ENCODE data around the gene MYF6.

Gene MYF6

DNA sequence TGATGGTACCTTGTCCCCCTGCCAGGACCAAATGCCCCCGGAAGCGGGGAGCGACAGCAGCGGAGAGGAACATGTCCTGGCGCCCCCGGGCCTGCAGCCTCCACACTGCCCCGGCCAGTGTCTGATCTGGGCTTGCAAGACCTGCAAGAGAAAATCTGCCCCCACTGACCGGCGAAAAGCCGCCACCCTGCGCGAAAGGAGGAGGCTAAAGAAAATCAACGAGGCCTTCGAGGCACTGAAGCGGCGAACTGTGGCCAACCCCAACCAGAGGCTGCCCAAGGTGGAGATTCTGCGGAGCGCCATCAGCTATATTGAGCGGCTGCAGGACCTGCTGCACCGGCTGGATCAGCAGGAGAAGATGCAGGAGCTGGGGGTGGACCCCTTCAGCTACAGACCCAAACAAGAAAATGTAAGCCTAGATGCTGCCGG lies 410 bp downstream of the MYF6 start:
- no peak for FAIRE-seq

DNA sequence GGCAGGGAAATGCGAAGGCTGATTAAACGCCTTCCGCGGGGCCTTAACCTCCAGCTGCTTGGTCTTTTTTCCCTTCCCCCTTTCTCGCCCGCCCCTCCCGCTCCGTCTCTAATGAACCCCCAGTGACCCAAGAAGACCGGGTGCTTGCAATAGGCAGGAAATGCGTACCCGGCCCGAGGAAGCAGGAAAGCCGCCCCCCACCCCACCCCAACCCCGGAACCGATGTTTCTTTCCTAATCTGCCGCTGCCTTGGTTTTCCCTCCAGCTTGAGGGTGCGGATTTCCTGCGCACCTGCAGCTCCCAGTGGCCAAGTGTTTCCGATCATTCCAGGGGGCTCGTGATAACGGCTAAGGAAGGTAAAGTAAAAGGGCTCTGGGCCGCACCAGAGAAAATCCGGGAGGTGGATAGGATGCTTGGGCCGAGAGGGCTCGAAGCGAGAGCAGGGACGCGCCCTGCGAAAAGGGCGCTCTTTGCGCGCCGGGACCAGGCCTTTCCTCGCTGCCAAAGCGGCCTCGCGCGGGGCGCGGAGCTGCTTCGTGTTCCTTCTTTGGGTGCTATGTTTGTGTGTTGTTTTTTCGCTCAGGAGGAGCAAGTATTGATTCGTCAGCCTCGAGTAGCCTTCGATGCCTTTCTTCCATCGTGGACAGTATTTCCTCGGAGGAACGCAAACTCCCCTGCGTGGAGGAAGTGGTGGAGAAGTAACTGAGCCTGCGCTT lies 983 bp downstream of the MYF6 start:
- FAIRE-seq, result no peak

DNA sequence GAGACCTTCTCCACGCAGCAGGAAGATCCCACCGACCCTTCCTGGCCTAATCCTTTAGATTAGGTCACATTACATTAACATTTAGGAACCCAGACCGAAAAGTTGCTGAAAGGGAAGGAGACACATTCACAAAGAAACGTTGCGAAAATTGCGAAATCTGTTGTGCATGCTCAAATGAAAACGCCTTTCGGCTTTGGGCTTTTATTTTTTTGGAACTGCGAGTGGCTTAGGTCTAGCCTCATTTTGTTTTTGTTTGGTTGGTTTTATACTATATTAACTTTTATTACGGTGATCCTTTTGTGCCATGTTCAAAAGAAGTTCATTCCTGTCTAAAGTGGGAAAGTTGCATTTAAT lies 1.5 kb downstream of the MYF6 start:
- no peak for FAIRE-seq

DNA sequence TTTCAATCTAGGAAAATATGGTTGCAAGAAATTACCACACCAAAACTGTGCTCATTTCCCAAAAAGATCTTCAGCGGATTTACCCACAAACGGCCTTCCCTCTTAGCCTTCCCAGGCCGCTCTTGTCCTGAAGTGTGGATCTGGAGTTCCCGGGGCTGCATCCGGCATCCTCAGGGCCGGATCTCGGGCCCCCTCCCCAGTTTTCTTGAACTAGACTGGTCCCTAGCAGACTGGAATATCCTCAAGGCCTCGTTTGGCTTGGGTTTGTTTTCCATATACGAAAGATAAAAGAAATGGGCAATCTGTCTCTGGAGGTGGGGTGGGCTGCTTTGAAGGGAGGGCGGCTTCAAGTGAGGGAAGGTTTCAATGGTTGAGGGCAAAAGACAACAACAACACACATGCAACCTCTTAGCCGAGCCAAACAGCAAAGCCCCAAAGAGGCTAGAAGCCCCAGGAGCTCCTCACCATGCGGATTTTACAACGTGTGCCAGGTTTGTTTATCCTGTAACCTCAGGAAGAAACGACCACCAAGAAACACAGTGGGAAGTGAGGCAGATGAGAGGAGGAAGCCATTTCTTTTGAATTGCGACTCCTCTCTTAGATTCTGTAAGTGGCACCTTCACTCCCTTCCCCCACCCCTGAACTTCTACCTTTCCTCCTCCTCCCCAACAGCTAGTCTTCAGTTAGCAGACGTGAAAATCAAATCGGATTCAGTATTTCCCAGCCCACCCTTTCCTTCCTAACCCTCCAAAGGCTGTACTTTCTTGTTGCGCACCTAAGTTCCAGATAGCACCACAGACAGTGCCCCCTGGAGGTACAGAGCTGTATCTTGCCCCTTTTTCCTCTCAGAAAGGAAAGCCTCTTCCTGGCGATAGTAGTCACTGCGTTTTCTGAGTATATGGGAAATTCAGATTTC lies 2.6 kb downstream of the MYF6 start:
- no peak for FAIRE-seq

DNA sequence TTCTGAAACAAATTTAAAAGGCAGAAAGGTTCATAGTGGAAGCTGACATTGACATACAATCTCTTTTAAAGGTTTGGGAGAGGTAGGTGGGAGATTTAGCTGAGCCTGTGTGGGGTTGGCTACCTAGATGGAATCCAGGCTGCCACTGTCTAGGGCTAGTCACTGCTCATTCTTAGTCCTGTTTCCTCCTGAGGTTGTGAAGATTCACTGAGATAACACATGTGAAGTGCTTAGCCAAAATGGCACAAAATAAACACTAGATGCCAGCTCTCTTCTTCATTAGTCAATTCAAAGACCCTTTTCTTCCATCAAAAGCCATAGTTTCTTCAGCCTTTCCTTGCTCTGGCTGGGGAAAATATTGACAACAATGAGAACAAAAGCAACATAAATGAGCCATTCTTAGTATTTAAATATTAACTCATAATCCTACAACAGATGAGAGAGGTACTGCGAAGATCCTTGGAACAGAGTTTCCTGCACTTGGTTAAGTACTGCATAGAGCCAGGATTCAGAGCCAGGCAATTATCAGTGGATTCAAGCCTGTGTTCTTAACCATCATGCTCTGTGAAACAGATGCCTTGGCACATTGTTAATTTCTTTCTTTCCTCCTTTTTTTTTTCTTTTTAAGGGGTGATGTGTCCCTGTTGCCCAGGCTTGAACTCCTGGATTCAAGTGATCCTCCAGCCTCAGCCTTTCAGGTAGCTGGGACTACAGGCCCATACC lies 3.5 kb downstream of the MYF6 start:
- no peak for FAIRE-seq

DNA sequence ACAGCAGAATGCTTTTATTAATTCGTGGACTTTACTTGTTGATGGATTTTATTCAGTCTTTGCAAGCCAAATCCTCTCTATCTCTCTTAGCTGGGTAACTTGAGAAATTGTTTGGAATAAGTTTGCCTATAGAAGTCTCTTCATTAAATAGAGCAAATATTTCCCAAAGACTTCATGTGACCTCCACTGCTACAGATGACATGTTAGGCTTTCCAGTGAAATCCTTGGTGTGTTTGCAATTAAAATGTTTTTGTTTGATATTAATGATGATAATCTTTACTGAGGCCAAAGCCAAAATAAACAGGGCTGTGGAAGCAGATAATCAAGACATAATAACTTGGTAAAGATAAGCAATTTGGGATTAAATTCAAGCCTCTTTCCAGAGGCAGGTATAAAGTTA lies 4.4 kb downstream of the MYF6 start:
- FAIRE-seq, result no peak

DNA sequence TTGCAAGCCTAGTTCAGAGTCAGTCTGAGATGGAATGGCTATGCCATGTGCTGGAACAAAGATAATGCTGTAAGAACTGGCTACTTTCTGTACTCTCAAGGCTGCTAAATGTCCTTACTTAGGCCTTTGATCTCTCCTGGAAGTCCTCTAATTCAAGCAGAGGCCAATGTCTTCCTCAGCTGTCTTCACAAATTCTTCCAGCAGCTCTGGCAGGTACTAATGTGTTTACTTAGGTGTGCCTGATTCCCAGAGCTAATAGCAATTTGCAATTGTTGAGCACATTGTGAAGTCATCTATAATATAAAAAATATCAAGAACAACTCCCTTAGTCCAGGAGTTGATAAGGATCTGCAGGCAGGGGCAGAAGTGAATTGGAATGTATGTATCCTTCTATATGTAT lies 5.4 kb downstream of the MYF6 start:
- FAIRE-seq, result no peak

DNA sequence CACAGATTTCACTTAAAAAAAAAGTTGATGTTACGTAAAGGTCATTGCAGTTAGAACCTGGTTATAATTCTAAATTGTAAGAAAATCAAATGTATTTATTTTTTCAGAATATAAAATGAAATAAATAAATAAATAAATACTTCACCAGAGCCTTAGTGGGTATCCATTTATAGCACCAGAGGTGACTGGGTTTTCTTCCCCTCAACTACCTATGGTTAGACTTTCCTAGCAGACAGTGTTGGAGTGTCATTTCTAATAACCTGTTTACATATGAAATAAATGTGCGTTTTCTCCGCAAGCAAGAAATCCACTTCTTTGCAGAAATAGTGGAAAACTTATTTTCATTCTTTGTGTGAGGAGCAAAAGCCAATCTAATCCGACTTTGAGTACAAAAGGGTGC lies 6.0 kb downstream of the MYF6 start:
- no peak for FAIRE-seq

DNA sequence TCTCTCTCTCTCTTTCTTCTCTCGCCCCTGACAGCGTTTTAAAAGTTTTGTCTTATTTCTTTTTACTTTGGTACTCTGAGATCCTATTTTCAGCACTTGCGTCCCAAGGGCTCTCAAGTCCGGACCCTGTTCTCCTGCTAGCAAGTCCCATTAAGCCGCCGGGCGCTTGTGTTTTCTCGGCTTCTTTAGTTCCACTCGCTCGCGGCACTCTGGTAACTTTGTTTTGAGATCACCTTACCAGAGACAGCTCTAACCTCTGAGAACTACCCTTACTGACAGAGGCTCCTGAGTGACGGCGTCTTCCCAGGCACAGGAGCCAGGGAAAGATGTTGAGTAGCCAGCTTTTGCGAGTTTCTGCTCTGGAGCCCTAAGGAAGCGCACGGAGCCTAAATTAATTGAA lies 6.6 kb downstream of the MYF6 start:
- no peak for FAIRE-seq

DNA sequence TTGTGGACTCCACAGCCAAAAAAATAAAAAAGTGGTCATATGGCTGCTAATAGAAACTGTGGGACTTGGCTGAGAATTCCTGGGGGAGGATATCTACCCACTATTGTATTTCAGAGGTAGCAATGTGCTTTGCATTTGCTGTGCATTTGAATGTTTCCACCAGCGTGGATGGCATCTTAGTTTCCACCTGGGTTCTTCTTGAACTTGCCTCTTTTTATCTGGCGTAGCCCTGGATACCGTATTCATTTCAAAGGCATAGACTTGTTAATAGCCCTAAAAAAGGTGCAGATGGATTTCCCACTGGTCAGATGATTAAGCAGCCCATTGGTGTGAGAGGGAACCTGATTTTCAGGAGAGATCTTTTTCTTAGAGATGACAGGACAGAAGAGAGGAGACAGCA lies 7.4 kb downstream of the MYF6 start:
- no peak for FAIRE-seq

DNA sequence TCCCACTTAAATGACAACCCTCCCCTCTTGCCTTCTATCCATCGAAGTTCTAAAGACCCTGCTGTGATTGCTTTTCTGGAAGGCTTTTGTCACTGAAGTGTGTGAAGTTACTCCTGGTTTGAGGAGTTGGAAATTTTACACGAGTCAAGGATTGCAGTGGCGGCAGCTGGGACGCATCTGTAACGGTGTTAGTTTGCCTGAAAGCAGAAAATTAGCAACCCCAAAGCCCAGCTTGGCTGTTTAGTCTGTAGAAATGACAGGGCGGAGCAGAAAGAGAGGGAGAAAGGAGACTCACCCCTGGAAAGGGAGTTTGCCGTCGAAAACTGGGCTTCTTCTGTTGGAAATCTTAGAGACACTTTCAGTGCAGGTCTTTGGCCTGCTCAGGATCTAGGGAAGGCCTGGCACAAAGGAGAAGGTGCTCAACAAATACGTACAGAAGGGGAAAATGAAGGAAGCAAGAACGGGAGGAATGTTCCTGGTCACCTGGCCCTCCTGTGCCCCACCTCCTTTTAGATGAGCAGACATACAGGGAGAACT lies 8.3 kb downstream of the MYF6 start:
- no peak for FAIRE-seq

DNA sequence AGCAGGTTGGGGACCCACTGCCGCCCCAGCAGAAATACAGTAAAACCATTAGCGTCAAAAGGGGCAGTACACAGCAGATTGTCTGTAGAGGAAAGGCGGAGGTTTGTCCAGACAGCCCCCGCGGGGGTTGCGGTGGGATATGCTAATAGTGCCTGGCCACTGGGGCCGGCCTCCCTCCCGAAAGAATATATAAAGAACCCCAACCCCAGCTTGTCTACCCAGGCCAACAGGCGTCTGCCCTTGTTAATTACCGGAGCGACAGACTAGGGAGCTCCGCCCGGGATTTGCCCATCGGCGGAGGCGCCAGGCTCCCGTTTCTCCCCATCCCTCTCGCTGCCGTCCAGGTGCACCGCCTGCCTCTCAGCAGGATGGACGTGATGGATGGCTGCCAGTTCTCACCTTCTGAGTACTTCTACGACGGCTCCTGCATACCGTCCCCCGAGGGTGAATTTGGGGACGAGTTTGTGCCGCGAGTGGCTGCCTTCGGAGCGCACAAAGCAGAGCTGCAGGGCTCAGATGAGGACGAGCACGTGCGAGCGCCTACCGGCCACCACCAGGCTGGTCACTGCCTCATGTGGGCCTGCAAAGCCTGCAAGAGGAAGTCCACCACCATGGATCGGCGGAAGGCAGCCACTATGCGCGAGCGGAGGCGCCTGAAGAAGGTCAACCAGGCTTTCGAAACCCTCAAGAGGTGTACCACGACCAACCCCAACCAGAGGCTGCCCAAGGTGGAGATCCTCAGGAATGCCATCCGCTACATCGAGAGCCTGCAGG lies 9.4 kb downstream of the MYF6 start, which contains the start of gene MYF5:
Gene MYF5 (plus strand): TSS at position 217 of the 774 bp plus-strand sequence. CDS start 152 bp downstream, at position 369.
- FAIRE-seq, result no peak

DNA sequence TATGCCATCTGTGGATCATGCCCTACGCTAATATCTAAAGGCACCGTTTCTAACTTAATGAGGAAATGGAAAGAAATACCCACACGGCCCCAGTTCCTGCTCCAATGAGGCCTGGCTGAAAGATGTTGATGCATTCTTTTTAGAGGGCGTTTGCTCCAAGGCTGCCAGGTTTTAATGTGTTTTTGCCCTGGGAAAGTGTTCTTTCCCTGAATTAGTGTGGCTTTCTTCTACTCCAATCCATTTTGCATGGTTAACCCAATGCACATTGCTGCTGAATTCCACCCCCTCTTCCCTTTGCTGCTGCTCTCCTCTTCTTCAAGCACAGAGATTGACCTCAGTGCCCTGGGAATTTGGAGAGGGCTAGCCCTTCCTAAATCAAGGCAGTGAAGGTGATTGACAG lies 10.4 kb downstream of the MYF6 start:
- no peak for FAIRE-seq

DNA sequence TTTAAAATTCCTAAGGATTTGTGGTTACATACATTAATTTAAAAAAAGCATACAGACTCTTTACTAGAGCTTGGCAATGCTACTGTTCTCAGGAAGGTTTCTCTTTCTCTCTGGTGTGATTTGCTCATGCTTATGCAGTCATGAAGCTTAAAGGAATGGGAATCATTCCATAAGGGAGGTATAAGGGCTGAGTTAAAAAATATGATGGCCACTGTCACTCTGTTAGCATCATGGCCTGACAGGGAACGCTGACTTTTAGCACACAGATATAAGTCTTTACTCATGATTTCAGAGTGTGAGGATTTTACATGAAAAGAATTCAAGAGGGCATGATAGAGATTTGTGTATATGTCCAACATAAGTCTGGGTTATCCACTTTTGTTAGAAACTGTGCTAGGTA lies 13.1 kb downstream of the MYF6 start:
- no peak for FAIRE-seq

DNA sequence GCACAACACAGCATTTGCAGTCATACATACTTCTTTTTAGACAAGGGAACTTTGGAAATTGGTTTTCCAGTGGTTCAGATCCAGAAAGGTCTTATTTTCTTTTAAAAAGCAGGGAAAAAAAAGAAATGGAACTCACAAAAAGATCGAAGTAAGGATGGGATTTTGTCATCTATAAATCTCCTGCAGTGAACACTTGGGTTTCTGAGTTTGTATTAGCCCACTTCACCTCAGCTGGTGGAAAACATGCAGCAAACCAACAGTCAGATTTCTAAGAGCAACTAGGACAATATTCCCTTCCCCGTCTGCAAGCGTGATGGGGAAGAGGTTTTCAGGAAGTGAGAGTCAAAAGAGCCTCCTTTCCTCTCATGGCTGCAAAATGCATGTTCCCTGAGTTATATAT lies 13.9 kb downstream of the MYF6 start:
- FAIRE-seq, result no peak

DNA sequence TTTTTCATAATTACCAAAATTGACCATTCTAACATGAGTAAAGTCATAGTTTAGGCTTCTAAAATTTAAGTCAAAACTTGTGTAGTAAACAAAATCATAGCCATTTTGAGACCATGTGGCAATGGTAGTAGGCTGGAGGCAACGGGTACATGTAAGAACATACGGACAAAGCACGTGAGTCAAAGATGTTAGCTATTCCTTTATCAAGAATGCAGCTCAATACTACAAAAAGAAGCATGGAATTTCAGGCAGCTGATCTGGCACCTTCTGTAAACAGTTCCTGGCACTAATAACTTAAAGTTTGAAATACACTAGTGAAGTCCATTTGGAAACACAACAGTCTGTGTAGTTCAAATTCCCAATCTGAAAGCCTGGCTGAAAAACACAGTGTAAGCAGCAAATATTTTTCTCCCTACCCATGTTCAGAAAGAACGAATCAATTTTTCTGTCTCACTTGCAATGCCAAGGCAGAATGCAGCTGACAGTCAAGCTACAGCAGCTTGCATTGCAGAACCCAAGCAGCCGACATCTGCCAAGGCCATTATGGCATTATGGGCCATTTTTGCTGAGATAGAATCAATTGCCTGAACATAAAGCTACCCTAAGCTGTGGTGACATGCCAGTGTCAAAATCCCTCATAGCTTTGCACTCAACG lies 38.5 kb downstream of the MYF6 start:
- no peak for FAIRE-seq

DNA sequence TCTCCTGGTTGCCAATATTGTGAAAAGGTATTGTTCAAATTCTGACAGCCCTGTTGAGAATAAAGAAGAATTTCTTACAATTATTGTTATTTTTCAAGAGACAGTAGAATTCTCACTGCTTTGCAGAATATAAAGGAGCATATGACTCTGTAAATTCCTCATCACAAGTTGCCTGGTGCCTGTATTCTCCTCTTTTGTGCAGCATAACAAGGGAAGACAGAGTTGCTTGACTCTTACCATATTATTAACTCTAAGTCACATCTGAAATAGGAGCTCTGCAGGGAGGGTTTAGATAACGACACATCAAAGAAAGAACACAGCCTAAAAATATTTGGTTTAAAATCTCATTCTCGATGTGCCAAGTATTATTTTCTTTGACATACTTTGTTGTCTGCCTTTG lies 40.4 kb downstream of the MYF6 start:
- no peak for FAIRE-seq

DNA sequence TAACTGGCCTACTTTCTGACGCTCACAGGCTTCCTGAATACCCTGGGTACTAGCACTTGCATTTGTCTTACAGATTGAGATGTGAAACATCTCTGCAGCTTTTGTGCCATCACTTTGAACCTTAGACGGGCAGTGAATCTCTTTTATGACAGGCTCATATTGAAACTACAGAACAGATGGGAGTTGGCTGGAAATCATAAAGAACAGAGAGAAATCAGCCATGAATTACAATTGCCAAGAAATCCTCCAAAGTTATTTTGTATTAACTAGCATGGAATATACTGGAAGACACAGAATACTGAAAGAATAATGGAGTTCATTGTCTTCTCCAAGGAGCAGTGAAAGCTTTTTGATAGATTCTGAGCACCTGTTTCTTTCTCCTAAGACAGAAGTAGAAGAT lies 42.0 kb downstream of the MYF6 start:
- FAIRE-seq, result no peak

DNA sequence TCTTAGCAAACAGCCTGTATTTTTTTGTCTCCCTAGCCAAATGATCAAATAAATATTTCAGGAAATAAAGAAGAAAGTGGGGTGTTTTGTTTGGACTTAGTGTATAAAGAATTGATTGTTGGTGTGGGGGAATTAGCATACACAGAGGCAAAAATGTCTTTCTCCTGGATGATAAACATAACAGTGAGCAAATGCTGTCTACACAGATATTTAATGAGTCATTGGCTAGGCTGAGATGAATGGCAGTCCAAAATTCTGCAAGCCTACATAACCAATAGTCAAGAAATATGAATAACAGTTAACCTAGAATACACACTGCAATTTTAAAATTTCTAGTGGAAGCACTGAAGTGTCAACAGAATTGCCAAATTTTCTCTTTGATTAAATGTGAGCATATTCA lies 45.0 kb downstream of the MYF6 start:
- FAIRE-seq, result no peak

DNA sequence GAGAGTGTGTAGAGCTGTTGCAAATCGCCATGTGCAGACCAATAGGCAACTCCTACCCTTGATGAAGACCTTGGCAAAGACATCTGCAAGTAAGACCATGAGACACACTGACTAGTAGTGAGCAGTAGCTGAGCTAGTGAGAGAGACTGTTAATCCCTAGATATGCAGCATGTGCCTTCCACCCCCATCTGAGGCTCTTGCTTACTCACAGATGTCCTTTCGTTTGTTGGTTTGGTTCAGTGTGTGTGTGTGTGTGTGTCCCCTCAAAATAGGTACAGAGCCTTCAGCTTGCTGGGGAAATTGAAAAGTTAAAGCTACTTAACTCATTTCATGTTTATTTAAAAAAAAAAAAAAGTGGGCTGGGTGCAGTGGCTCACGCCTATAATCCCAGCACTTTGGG lies 46.8 kb downstream of the MYF6 start:
- FAIRE-seq, result no peak

DNA sequence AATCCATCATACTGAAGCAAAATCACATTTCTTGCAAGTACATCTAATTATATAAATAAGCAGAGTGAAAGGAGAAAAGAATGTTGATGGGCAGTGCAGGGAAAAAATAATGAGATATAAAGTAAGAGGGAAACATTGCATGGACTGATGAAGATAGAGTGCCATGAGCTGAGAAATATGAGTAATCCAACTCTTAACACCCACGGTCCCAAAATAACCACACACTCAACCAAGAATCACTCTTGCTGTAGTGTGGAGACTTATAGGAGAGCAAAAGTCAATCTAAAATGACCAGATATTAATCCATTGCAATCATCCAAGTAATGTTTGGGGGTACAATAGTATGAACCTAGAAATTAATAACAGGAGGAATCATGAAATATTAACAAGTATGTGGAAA lies 49.4 kb downstream of the MYF6 start:
- no peak for FAIRE-seq

All from A204.1 (cell line).